Subcutaneous adipose tissue (tissue), 4 donors: Measurements from ENCODE around the gene APP. TPM values are rescaled to one million over a fixed set of nuclear protein-coding genes. Genes with fewer than 3 reads are reported as not detected.

Experiments
- total RNA-seq, 4 donors: library from RNA; depleted of rRNA; stranded (reverse); fragments of >200 nt; gene quantifications; one replicate each; pipeline ENCODE4 v1.1.0, GENCODE V29; 2016
- TF ChIP-seq, protein P1 (sequence below): fragments of 450-650 bp; IDR thresholded peaks from one replicate; pipeline ENCODE4 v1.5.1; 2016; ENCODE audit warnings: low read depth, mild to moderate bottlenecking, control low read depth, antibody characterized with exemption, moderate library complexity

The APP gene
- total RNA-seq, 4 donors from 2014 or later: 210 to 257 (median 218) TPM

DNA sequence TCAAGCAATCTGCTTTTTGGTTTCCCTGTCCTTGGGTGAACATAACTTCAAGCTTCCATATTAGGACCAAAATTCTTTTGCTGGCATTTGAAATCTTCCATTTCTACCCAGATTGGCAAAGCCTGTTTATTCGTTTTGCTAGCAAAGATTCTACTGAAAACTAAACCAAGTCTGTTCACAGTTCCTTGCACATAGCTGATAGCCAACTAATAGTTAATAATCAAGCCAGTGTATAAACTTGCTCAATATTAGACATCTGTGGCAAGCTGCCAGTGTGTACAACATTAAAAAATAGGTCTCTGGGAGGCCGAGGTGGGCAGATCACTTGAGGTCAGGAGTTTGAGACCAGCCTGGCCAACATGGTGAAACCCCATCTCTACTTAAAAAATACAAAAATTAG lies 6.3 kb downstream of the APP start:
- TF ChIP-seq, protein P1, sequence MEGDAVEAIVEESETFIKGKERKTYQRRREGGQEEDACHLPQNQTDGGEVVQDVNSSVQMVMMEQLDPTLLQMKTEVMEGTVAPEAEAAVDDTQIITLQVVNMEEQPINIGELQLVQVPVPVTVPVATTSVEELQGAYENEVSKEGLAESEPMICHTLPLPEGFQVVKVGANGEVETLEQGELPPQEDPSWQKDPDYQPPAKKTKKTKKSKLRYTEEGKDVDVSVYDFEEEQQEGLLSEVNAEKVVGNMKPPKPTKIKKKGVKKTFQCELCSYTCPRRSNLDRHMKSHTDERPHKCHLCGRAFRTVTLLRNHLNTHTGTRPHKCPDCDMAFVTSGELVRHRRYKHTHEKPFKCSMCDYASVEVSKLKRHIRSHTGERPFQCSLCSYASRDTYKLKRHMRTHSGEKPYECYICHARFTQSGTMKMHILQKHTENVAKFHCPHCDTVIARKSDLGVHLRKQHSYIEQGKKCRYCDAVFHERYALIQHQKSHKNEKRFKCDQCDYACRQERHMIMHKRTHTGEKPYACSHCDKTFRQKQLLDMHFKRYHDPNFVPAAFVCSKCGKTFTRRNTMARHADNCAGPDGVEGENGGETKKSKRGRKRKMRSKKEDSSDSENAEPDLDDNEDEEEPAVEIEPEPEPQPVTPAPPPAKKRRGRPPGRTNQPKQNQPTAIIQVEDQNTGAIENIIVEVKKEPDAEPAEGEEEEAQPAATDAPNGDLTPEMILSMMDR: no peak

DNA sequence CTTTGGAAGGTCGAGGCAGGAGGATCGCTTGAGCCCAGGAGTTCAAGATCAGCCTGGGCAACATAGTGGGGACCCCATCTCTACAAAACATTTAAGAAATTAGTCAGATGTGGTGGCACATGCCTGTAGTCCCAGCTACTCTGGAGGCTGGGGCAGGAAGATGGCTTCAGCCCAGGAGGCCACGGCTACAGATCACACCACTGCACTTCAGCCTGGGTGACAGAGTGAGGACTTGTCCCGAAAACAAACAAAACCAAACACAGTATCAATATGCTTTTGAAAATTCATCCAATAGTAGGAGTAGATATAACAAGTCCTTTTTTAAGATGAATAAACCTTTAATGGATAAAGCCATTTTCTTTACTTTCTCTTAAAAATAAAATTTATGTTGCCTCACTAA lies 8.5 kb downstream of the APP start:
- TF ChIP-seq, protein P1: no peak

DNA sequence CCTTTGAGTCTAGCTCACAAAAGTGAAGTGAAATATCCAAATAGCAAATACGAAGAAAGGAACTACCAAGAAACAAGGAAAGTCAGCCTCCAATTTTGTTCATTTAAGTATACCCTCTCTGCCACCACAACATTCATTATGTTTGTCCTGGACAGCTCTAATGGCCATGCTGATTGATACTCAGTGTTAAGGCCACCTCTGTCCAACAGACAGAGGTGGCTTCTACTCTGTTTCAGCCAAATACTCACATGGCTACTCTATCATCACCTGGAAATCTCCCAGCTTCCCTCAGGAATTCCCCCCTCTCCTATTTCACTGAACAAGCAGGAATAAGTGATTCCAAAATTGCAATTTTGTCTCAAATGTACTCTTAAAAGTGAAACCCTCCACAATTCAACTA lies 10.7 kb downstream of the APP start:
- TF ChIP-seq, protein P1: no peak

DNA sequence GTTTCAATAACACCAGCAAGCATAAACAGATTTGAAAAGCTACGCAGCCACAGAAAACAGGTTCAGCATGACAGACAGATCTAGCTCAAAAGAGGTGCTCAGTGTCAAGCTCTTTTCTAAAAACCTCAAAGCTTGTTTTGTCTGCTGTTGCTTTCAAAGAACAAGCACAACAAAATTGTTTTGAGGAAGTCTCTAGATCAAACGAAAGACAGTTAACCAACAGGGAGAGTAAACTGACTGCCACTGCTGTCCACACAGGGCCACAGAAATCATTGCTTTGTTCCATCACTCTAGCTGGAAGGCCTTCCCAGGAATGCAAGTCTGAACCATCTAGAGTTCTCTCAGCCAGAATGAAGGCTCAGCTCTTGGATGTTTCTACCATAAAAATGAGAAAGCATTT lies 12.8 kb downstream of the APP start:
- TF ChIP-seq, protein P1: no peak

DNA sequence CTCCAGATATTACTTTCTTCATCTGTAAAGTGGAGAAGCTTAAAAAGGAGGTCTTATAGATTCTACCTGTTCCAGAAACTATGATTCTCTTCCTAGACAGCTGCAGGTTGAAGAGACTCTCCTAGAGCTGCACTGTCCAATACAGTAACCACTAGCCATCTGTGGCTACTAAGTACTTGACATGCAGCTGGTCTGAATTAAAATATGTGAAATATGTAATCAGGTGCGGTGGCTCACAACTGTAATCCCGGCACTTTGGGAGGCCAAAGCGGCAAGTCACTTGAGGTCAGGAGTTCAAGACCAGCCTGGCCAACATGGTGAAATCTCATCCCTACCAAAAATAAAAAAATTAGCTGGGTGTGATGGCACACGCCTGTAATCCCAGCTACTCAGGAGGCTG lies 15.8 kb downstream of the APP start:
- TF ChIP-seq, protein P1: no peak

DNA sequence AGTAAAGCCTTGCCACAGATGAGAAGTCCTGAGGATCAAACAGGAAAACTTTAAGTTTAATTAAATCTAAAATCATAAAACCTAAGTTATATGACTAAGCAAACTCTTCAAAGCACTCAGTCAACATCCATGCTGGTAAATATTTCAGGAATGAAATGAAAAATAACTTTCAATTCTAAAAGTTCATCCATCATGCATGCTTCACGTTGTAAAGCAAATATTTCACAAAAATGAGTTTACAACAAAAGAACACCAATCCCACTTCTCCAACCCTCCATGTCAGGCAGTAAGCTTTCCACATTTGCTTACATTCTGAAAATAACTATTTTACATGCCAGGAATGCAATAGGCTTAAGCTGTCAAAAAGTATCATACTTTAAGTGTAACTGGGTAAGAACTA lies 16.8 kb downstream of the APP start:
- TF ChIP-seq, protein P1: no peak

DNA sequence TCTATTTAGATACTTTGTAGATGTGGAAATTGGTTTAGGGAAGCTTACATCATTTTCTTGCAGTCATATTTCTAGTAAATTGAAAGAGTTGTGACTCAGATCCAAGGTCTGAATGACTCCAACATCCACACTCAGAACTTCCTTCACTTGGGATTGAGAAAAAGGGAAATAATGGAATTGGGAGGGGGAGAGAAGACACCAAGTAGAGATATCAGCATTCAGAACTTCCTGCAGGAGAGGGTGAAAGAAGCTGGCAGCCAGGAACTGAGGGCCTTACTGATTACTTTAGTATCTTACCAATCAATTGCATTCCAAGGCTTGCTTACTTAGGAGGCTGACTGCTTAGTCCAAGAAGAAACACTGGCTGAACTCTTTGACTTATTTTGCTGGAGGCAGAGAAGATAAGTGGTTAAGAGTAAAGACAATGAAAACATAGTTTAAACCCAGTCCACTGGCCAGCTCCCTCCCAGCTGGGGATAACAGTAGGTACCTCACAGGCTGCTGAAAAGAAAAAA lies 21.7 kb downstream of the APP start:
- TF ChIP-seq, protein P1: no peak
